HG03095 (cell line): ENCODE results near the gene DIRAS2.
"Not testable (repeated sequence)": the region's sequence is repeated elsewhere in the genome, so short reads cannot be mapped to it uniquely, and the experiment has no call there.

Experiments
- ATAC-seq: cut with Tn5 transposase; IDR thresholded peaks from one replicate; pipeline ENCODE4 v1.9.1; 2021; ENCODE audit warnings: moderate library complexity; ENCODE audit not compliant: unreplicated experiment

The DIRAS2 gene, protein sequence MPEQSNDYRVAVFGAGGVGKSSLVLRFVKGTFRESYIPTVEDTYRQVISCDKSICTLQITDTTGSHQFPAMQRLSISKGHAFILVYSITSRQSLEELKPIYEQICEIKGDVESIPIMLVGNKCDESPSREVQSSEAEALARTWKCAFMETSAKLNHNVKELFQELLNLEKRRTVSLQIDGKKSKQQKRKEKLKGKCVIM

DNA sequence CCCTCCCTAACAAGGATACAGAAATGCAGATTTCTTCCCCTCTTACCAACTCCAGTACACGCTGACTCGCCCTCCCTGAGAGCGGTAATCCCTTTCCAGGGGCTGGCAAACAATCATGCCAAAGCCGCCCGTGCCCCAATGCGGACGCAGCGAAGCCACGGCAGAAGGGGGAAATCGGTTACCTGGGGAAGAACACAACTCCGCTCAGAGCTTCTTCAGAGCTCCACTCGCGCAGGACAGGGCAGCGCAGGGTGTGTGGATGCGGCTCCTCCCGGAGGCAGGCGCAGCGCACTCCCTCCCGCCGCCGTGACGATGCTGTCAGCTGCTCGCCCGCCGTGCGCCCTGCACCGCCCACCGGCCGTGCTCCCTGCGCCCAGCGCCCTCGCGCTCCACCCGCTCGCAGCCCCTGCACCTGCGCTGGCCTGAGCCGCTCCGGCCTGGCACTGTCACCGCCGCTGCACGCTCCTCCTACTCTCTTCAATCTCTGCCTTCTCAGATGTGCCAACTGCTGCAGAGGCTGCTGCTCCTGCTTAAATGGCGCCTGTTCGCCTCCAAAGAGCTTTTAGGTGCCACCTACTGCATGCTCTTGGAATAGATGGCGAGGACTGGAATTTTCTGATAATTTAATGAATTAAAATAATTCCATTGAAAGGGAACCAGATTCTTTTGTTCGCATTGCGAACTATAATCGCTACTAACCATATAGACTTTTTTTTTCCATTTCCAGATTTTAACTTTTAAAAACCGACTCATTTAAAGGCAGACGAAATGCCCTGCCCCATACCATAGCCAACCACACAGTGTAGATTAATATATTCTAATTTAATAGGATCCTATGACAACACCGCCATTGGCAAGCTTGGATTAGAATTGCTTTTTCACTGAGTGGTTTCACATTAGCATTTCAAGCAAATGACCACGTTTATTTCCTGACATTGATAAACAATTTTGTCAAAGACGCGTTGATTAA is at the start of gene DIRAS2:
Gene DIRAS2 (minus strand): TSS at position 255 of the 970 bp plus-strand sequence. CDS start 28,997 bp downstream, outside the sequence.
- ATAC-seq: no peak

DNA sequence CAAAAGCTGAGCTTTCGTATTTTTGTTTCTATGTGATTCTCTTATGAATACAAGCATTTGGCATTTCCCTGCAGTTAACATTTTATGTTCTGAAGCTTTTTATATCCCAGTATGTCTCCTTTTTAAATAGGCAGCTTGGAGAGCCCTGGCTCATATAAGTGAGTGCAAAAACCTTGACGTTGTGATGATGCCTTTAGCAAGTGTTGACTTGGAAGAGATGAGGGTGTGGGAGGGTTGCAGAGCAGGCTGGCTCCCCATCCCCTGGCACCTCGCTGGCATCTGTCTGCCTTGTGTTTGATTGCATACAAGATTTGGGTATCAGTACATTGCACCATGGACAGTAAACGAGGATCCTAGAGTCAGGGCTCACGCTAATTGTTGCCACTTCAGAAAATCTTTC is 42.1 kb upstream of the DIRAS2 start:
- no peak for ATAC-seq

DNA sequence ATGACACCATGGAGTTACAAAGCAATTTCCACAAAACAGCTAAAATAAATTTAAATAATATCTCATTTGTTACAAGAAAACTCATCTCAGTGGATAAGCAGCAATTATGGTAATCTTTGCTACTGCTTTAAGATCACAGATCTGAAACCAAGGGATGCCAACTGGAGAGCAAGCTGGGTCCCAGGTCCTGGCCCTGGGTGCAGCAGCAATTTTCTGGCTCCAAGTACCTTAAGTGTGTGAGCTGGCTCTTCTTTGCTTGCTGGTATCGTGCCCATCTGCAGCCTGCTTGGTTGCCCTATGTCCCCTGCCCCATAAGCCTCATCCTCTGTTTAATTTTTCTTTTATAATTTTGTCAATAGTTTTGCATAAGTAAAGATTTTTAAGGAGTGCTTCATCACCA is 41.5 kb upstream of the DIRAS2 start:
- ATAC-seq: no peak

DNA sequence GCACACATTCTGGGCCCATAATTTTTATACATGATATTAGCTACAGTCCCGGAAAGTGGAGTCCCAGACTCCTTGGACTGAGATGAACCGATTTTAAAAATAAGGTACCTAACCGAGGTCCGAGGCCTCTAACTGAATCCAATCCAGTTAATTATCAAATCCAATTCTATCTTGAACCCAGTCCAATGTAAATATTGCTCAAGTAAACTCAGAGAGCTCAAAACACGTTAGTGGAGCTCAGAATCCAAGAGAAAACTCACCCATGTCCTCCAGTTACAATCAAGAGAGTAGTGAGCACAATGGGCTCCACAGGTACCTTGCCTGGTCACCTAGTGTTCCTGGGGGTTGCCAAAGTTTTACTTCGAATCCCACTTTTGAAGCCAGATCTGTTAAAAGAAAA is 37.9 kb upstream of the DIRAS2 start:
- ATAC-seq: no peak

DNA sequence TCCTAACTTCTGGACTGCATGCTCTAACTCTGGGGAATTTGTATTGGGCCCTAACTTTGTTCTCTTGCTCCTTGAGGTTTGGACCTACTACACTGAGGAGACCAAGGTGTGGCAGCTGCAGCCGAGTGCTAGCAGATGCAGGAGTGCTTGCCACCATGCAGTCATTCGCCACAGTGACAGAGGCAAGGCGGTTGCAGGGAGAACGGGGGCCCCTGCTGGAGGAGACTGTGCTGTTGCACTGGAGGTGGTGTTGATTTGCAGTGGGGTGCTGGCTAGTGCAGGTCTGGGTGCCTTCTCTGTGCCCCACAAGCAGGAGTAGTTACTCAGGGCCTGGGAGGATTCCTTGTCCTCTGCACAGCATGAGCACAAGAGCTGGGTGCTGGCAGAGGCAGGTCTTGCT is 22.4 kb upstream of the DIRAS2 start:
- no peak for ATAC-seq

DNA sequence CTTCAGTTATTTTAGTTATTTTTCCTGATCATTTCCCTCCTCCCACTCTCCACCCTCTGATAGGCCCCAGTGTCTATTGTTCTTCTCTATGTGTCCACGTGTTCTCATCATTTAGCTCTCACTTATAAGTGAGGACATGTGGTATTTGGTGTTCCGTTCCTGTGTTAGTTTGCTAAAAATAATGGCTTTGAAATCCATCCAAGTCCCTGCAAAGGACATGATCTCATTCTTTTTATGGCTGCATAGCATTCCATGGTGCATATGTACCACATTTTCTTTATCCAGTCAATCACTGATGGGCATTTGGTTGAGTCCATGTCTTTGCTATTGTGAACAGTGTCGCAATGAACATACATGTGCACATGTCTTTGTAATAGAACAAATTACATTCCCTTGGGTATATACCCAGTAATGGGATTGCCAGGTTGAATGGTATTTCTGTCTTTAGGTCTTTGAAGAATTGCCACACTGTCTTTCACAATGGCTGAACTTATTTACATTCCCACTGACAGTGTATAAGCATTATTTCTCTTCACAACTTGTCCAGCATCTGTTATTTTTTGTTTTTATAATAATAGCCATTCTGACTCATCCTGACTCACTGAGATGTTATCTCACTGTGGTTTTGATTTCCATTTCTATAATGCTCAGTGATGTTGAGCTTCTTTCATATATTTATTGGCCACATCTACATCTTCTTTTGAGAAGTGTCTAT is 17.2 kb upstream of the DIRAS2 start:
- no peak for ATAC-seq

DNA sequence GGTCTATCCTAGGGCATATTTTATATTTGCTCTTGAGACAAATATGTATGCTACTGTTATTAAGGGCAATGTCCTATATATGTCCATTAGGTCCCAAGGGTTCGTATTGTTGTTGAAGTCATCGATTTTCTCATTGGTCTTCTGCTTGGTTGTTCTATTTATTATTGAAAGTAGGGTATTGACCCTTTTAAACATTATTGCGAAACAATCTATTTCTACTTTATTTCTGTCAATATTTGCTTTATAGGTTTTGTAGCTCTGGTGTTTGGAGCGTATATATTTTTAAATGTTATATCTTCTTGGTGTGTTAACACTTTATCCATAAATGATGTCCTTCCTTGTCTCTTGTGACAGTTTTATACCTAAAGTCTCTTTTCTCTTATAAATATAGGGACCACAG is 16.2 kb upstream of the DIRAS2 start:
- no peak for ATAC-seq

DNA sequence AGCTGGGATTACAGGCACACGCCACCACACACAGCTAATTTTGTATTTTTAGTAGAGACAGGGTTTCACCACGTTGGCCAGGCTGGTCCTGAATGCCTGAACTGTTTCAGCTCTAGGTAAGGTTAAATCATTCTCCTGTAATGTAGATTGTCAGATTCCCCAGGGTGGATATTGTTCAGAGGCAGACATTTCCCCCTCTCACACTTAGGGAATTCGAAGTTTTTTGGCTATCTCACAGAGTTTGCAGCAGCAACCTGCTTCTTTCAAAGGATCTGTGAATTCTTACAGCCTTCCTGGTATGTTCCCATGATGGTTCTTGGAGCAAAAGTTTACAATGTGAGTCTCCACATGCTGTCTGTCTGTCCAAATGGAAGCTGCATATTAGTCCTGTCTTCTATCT is 15.6 kb upstream of the DIRAS2 start:
- no peak for ATAC-seq

DNA sequence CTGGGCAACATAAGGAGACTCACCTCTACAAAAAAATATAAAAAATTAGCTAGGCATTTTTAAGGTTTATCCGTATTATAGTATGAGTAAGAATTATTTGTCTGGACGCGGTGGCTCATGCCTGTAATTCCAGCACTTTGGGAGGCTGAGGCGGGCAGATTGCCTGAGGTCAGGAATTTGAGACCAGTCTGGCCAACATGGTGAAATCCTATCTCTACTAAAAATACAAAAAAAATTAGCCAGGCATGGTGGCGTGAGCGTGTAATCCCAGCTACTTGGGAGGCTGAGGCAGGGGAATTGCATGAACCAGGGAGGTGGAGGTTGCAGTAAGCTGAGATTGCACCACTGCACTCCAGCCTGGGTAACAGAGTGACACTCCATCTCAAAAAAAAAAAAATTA is 14.3 kb upstream of the DIRAS2 start:
- not testable (repeated sequence) for ATAC-seq

DNA sequence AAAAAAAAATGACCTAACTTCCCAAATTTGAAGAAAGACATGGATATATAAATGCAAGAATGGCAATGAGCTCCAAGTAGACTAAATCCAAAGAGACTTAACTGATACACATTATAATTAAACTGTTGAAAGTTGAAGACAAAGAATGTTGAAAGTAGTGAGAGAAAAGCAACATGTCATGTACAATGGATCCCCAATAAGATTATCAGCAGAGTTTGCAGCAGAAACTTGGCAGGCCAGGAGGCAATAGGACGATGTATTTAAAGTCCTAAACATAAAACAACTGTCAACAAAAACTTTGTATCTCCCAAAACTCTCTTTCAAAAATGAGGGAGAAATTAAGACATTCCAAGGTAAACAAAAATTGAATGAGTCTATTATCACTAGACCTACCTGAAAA is 8.6 kb upstream of the DIRAS2 start:
- no peak for ATAC-seq

DNA sequence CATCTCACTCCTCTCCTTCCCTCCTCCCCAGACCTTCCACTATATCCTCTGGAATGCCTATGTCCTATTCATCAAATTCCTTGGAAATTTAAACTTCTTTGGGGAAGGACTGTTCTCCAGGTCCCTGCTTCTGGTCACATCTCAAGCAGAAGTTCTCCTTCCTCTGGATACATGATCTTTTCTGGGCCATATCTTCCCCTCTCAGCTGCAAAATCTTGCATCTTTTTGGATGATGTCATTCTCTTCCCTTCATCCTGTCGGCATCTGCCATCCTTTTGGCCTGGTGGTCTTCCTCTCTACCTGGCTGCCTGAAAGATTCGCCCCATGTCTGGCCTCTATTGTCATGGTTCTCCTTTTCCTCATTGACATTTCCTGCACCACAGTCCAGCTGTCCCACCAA is 5.2 kb upstream of the DIRAS2 start:
- ATAC-seq: no peak

DNA sequence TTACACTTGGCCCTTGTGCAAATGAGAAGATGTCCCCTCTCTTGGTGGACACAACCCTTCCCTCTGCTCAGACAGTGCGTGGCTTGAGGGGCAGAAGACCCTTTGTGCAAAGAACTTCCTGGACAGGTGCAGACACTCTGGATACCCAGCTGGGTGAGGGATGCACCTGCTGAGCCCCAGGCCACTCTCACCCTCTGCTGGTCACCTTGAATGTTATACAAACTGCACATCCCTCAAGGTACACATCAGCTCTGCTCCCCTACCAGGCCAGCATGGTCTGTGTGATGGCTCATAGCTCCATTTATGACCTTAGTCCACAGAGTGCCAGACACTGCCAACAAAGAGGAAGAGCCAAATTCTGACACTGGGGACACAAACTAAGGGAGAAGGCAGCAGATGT is 3.1 kb upstream of the DIRAS2 start:
- no peak for ATAC-seq

DNA sequence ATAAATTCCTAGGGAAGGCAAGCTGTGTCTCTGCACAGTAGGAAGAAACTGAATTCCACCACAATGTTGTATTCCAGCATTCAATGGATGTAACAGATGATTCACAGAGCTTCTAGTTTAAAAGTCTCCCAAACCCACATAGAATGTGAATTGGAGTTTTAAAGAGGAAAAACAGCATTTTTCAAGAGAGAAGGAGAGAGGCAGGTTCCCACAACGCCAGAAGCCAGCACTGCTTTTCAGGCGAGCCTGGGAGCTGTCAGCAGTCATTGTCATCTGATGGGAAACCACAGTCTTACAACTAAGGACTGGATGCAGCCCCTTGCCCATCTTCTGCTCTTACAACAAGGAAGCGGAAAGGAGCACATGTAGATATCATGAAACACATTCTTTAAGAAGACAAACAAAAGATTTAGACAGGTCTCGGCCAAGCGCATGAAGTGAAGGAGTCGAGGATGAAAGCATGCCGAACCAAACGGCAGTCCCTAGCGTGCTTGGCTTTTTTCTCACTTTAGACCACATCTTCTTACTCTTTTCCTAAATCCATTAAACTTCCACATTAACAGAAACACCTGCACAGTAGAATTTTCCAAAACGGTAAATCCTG is 638 bp downstream of the DIRAS2 start:
- ATAC-seq: no peak

DNA sequence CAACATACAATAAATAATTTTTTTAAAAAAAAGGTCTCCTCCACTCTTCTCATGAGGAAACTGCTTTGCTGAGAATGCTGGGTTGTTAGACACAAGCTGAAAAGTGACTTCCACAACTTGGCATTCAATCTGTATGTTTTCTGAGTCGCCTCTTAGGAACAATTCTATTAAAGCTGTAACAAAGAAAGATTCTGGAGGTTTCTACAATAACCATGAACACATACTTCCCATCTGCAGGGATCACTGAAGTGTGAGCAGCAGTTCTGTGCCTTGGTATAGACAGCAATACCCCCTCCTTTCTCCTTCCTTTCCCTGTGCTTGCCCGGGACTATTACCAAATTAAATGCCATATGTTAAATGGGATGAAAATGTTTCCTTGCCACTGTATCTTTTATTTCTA is 1.5 kb downstream of the DIRAS2 start:
- ATAC-seq: no peak

DNA sequence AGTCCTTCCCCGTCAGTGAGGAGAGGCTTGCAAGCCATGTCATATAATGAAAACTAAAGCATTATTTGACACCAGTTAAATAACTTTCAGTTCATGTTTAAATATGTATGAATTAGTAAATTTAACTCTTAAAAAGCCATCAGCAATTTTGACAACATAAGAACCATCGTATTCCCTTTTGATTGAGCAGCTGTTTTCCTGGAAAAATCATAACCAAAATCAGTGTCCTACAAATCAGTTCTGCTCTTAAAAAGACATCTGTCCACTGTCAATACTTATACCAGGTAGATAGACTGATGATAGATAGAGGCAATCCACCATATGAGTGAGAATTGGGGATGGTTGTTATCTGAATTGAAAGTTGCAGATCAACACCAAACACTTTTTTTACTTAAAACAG is 2.3 kb downstream of the DIRAS2 start:
- no peak for ATAC-seq

DNA sequence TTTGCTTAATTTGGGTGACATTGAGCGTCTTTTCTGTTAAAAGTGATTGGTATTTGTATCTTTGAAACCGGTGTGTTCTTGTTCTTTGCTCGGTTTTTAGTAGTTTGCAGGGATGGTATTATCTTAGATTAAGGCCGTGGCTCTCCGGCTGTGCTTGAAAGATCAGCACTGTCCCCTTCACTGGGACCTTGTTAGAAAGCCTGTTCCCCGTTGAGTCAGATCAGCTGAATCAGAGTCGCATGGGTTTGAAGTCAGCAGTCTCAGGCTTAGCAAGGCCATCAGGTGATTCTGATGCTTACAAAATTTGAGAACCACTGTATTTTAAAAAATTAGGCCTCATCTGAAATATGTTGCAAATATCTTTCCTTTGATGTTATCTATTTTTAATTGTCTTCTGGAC is 5.0 kb downstream of the DIRAS2 start:
- ATAC-seq: no peak

DNA sequence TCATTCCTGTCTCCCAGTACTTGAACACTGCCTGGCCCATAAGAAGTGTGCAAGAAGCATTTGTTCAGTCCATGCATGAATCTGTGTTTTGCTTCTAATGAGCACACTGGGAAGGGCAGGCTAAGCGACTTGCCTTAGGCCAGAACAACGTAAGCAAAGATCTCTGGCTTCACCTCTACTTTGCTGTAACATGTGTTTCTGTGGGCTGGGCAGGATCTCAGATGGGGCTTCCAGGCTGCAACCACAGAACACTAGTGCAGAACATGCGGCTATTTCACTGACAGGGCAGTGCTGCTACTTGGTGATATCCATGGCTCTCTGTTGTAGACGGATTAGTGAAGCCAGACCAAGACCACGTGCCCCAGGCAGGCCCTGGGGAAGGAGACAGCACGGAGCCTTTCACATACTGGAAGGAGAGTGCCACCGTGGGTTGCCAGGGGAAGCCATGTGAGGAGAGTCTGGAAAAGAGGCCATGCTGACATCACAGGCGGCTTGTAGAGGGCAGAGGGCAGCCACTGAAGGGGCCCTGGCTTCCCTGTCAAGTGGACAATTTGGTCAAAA is 9.9 kb downstream of the DIRAS2 start:
- no peak for ATAC-seq

DNA sequence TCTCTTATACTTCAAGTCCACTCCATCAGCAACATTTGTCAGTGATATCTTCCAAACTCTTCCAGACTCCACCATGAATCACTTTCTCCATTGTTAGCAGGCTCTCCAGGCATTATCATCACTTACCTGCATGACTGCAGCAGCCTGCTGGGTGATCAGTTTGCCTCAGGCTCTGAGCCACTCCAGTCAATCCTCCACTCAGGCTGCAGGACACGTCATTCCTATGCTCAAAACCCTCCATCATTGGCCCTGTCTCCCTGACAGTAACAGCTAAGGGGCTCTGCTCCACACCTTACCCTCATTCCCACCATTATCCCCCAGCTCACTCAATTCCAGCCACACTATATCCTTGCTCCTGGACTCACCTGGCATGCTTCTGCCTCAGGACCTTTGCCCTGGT is 10.7 kb downstream of the DIRAS2 start:
- no peak for ATAC-seq

DNA sequence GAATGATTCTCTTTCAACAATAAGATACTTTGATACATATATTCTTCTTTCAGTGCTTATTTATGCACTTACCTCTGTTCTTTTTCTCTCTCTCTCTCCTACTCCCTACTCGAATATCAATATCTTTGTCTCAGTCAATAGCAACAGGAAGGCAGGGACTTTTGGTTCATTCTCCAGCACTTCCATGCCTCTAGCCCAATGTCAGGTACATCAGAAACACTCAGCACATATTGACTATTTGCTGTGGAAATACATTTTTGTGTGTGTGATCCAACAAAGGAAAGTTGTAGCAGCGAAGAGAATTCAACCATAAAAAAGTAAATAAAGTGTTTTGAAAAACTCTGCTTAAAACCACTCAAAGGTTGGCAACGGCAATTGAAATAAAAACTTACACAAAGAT is 12.6 kb downstream of the DIRAS2 start:
- ATAC-seq: no peak

DNA sequence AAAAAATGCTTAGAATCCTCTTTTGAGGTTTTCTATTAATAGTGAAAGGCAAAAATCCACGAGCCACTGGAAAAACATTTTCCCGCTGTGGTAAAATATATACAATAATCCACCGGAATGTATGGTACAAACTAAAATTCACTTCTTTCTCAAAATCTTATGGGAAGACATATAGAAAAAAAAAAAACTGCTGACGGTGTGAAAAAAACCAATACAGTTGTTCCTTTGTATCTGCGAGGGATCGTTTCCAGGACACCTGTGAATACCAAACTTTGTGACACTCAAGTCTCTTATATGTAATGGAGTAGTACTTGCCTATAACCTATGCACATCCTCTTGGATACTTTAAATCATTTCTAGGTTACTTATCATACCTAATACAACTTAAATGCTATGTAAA is 13.3 kb downstream of the DIRAS2 start:
- ATAC-seq: no peak

DNA sequence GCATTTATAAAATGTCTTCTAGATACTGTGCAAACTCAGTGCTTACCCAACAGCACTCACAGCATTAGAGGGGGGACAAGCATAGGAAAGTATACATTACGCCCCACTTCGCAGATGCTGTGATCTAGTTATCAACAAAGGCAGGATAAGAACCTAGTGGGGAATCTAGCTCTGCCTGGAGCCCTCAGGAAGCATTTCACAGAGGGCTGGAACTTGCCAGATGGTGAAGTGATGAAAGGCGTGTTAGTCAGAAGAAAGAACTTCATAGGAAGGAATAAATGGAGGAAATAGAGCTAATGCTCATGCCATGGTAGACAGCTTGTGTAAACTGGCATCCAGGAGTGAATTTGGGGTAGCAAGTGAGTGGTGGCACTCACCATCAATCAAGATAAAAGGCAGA is 25.8 kb downstream of the DIRAS2 start:
- ATAC-seq: no peak
